ENCODE data around the gene KCNT1.

GRCh38 chr9:135816651-135816970 lies 114.6 kb downstream of the KCNT1 start:
- no peak for TF ChIP-seq CTCF (IDR thresholded peaks at IDR 0.05; ENCODE audit: low read depth, low read length, poor library complexity, severe bottlenecking)
- TF ChIP-seq EZH2phosphoT487 (IDR thresholded peaks at IDR 0.05; ENCODE audit: borderline replicate concordance, low read length) = no peak

Data from DOHH2 (cell line).